Adipocyte (in vitro differentiated cells): Measurements from ENCODE around the gene DLD.
"Not testable (repeated sequence)": the region's sequence is repeated elsewhere in the genome, so short reads cannot be mapped to it uniquely, and the experiment has no call there.

Experiments
- DNase-seq: peaks from one replicate; pipeline ENCODE4 v3.0.0-alpha.2; 2015; ENCODE audit warnings: low read depth
- H3K27me3 ChIP-seq: replicated peaks from 2 replicates; pipeline ENCODE4 v1.7.0; 2013; ENCODE audit warnings: mild to moderate bottlenecking, low read length, moderate library complexity; ENCODE audit not compliant: control insufficient read depth, insufficient read depth
- H3K36me3 ChIP-seq: 2 replicates; pipeline ENCODE4 v1.7.0; 2013; ENCODE audit warnings: low read length, mild to moderate bottlenecking, moderate library complexity; ENCODE audit not compliant: control insufficient read depth, insufficient read depth, severe bottlenecking
- H3K4me1 ChIP-seq: 2 replicates; pipeline ENCODE4 v1.7.0; 2013; ENCODE audit warnings: mild to moderate bottlenecking, low read length, moderate library complexity; ENCODE audit not compliant: control insufficient read depth, insufficient read depth
- H3K4me3 ChIP-seq: 2 replicates; pipeline ENCODE4 v1.7.0; 2013; ENCODE audit warnings: mild to moderate bottlenecking, low read length, moderate library complexity
- H3K9ac ChIP-seq: 2 replicates; pipeline ENCODE4 v1.7.0; 2013; ENCODE audit warnings: mild to moderate bottlenecking, low read length, moderate library complexity
- H3K9me3 ChIP-seq: 2 replicates; pipeline ENCODE4 v1.7.0; 2013; ENCODE audit warnings: mild to moderate bottlenecking, low read length, moderate library complexity; ENCODE audit not compliant: control insufficient read depth

The DLD gene, protein sequence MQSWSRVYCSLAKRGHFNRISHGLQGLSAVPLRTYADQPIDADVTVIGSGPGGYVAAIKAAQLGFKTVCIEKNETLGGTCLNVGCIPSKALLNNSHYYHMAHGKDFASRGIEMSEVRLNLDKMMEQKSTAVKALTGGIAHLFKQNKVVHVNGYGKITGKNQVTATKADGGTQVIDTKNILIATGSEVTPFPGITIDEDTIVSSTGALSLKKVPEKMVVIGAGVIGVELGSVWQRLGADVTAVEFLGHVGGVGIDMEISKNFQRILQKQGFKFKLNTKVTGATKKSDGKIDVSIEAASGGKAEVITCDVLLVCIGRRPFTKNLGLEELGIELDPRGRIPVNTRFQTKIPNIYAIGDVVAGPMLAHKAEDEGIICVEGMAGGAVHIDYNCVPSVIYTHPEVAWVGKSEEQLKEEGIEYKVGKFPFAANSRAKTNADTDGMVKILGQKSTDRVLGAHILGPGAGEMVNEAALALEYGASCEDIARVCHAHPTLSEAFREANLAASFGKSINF

DNA sequence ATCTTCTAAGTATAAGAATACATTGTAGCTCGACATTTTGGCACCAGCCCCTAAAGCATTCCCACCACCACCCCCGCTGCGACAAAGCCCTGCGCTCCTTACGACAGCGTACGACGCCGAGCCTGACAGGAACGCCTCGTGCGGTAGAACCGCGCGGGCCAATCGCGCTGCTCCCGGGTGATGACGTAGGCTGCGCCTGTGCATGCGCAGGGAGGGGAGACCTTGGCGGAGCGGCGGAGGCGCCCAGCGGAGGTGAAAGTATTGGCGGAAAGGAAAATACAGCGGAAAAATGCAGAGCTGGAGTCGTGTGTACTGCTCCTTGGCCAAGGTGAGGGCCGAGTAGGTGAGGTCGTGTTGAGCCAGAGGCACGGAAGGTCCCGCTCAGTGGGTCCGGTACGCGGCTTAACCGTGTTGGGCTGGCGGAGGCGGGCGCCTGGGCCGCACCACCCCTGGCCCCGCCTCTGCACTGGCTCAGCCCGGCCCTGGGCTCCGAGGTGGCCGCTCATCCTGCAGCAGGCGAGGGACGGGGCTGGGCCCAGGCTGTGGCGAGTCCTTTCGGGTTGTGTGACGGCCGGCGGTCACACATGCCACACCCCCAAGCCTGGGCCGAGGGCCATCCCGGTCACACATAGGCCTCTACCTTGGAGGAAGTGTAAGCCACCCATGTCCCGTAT lies at the start of gene DLD:
Gene DLD, plus strand, starts transcription at position 222 of the 674 bp plus-strand sequence. Its CDS starts 68 bp downstream, at position 290.
- H3K9me3 ChIP-seq = no peaks in the 10 kb centered on the region
- H3K4me3 ChIP-seq = peak within 1 kb of the TSS; percentile 96
- peaks cover 31% of the 10 kb centered on the region for H3K36me3 ChIP-seq
- peak within 1 kb of the TSS; percentile 96 for H3K9ac ChIP-seq
- H3K4me1 ChIP-seq = peaks cover 32% of the 10 kb centered on the region
- no peaks in the 10 kb centered on the region for H3K27me3 ChIP-seq
- DNase-seq = peak; percentile 97

DNA sequence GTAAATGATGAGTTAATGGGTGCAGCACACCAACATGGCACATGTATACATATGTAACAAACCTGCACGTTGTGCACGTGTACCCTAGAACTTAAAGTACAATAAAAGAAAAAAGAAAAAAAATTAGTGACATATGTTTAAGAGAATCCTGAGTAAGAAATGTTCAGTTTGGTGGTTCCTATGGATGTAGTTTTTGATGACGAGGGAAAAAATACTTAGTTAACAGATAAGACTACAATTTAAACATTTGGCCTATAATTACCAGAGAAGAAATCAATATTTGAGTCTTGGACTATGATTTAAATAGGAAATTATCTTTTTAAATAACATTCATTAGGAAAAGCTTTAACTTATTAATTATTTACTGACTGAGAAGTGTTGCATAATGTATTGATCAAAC lies 48.8 kb upstream of the DLD start:
- DNase-seq = no peak
- Histone ChIP-seq H3K4me3 (no peak overlapping the region), H3K36me3 (no peaks in the 10 kb centered on the region), H3K9ac (no peak overlapping the region), H3K4me1 (no peaks in the 10 kb centered on the region), H3K9me3 (no peaks in the 10 kb centered on the region), H3K27me3 (peaks cover 14% of the 10 kb centered on the region)

DNA sequence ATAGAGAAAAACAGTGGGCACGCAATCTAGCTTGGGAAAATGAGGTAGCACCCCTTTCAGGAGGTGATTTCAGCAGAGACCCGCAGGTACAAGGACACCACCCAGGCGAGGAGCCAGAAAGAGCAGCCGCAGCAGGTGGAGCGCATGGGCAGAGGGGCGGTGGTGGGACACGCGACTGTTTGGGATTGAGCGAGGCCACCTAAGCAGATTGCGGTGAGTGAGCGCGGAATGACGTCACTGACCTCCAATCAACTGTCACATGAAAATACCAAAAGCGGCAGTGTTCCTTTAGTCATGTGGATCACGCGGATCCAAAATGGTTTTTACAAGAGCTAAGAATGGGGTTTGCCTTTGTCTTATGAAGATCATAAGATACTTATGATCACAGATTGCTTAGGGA lies 47.8 kb upstream of the DLD start:
- Histone ChIP-seq H3K36me3 (no peaks in the 10 kb centered on the region), H3K9ac (no peak overlapping the region), H3K27me3 (peaks cover 14% of the 10 kb centered on the region), H3K9me3 (no peaks in the 10 kb centered on the region), H3K4me3 (no peak overlapping the region), H3K4me1 (no peaks in the 10 kb centered on the region)
- DNase-seq = no peak

DNA sequence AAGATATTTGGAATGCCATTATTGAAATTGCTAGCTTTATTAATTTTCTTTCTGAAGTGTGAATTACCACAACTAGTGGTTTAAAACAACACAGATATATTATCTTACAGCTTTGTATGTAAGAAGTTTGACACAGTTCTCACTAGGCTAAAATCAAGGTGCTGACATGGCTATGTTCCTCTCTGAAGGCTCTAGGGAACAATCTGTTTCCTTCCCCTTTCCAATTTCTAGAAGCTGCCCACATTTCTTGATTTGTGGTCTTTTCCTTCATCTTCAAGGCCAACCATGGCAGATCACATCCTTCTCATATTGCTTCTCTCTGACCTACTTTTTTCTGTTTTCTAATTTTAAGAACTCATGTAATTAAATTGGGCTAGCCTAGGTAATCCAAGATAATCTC lies 44.7 kb upstream of the DLD start:
- H3K9me3 ChIP-seq = no peaks in the 10 kb centered on the region
- H3K4me3 ChIP-seq = no peak overlapping the region
- H3K27me3 ChIP-seq = peaks cover 2% of the 10 kb centered on the region
- no peak for DNase-seq
- H3K4me1 ChIP-seq = peaks cover 9% of the 10 kb centered on the region
- no peaks in the 10 kb centered on the region for H3K36me3 ChIP-seq
- H3K9ac ChIP-seq = no peak overlapping the region

DNA sequence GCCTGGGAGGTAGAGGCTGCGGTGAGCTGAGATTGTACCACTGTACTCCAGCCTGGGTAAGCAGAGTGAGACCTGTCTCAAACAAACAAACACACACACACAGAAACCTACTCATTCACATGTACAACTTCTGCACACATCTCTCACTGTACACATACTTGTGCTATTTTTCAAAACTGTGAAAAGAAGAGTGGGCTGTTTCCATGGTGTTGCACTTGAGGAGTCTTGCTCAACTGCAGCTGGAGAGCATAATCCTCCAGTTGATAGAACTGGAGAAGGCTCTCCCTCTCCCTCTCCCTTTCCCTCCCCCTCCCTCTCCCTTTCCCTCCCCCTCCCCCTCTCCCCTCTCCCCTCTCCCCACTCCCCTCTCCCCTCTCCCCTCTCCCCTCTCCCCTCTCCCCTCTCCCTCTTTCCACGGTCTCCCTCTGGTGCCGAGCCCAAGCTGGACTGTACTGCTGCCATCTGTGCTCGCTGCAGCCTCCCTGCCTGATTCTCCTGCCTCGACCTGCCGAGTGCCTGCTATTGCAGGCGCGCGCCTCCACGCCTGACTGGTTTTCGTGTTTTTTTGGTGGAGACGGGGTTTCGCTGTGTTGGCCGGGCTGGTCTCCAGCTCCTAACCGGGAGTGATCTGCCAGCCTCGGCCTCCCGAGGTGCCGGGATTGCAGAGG lies 43.7 kb upstream of the DLD start:
- H3K36me3 ChIP-seq = no peaks in the 10 kb centered on the region
- H3K27me3 ChIP-seq = peaks cover 2% of the 10 kb centered on the region
- DNase-seq = no peak
- peaks cover 9% of the 10 kb centered on the region for H3K4me1 ChIP-seq
- no peaks in the 10 kb centered on the region for H3K9me3 ChIP-seq
- no peak overlapping the region for H3K9ac ChIP-seq
- no peak overlapping the region for H3K4me3 ChIP-seq

DNA sequence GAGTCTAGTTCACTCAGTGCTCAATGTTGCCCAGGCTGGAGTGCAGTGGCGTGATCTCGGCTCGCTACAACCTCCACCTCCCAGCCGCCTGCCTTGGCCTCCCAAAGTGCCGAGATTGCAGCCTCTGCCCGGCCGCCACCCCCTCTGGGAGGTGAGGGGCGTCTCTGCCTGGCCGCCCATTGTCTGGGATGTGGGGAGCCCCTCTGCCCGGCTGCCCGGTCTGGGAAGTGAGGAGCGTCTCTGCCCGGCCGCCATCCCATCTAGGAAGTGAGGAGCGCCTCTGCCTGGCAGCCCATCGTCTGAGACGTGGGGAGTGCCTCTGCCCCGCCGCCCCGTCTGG lies 43.2 kb upstream of the DLD start:
- H3K4me1 ChIP-seq, H3K27me3 ChIP-seq, H3K9ac ChIP-seq, DNase-seq, H3K4me3 ChIP-seq, H3K36me3 ChIP-seq, H3K9me3 ChIP-seq: not testable (repeated sequence)

DNA sequence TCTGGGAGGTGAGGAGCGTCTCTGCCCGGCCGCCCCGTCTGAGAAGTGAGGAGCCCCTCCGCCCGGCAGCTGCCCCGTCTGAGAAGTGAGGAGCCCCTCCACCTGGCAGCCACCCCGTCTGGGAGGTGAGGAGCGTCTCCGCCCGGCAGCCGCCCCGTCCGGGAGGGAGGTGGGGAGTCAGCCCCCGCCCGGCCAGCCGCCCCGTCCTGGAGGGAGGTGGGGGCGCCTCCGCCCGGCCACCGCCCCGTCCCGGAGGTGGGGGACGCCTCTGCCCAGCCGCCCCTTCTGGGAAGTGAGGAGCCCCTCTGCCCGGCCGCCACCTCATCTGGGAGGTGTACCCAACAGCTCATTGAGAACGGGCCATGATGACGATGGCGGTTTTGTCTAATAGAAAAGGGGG lies 42.8 kb upstream of the DLD start:
- not testable (repeated sequence) for DNase-seq, H3K4me3 ChIP-seq, H3K4me1 ChIP-seq, H3K36me3 ChIP-seq, H3K9ac ChIP-seq, H3K9me3 ChIP-seq, H3K27me3 ChIP-seq

DNA sequence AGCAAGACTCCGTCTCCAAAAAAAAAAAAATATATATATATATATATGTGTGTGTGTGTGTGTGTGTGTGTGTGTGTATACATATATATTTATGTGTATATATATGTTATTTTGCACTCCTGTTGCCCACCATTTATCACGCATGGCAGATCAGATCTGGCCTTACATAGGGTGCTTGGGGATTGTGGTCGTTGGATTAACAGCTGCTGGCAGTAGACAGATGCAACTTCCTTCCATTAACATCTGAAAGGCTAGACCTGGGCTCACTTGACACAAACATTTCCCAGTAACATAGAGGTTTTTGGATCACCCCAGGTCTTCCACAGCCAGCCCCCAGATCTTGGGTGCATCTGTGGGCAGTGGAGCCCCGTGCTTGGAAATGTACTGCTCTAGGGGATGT lies 40.8 kb upstream of the DLD start:
- Histone ChIP-seq H3K9me3 (no peaks in the 10 kb centered on the region), H3K36me3 (no peaks in the 10 kb centered on the region), H3K27me3 (peaks cover 16% of the 10 kb centered on the region), H3K4me1 (peaks cover 13% of the 10 kb centered on the region), H3K4me3 (no peak overlapping the region), H3K9ac (no peak overlapping the region)
- no peak for DNase-seq

DNA sequence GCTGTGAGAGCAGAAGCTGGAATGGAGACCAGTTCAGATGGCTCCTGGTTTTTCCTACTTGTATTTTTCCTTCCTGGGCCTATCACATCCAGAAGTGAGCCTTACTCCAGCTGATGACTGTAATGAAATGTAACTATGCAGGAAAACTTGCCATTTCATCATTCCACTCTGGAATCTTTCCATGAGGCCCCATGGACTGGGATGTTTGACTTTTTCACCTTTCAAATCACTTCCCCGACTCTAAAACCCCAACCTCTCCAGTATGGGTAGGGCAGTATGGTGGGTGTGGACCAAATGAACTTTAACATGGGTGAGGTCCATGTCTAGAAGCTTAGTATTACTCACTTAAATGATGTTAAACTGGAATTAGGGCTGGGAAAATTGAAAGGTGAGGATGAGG lies 40.3 kb upstream of the DLD start:
- H3K9me3 ChIP-seq = no peaks in the 10 kb centered on the region
- H3K36me3 ChIP-seq = no peaks in the 10 kb centered on the region
- H3K9ac ChIP-seq = no peak overlapping the region
- H3K27me3 ChIP-seq = peaks cover 20% of the 10 kb centered on the region
- peaks cover 15% of the 10 kb centered on the region for H3K4me1 ChIP-seq
- no peak overlapping the region for H3K4me3 ChIP-seq
- peak; percentile 11 for DNase-seq

DNA sequence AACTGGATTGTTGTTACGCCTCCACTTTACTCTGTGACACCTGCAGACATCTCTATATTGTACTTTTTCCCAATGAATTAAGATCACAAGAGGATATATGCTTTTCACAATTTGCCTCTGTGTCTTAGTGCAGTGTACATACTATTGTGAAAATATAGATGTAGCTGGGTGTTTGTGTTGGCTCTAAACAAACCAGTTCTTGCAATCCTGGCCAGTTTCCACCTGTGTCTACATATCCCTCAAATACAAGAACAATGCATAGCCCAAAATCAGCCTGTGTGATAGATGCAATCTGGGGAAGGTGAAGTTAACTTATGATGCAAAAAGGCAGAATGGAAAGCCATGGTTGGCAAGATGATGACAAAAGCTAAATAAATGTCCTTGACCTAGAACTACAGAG lies 36.5 kb upstream of the DLD start:
- peaks cover 15% of the 10 kb centered on the region for H3K4me1 ChIP-seq
- H3K9me3 ChIP-seq = no peaks in the 10 kb centered on the region
- H3K36me3 ChIP-seq = no peaks in the 10 kb centered on the region
- no peak overlapping the region for H3K9ac ChIP-seq
- H3K4me3 ChIP-seq = no peak overlapping the region
- peaks cover 18% of the 10 kb centered on the region for H3K27me3 ChIP-seq
- DNase-seq = no peak

DNA sequence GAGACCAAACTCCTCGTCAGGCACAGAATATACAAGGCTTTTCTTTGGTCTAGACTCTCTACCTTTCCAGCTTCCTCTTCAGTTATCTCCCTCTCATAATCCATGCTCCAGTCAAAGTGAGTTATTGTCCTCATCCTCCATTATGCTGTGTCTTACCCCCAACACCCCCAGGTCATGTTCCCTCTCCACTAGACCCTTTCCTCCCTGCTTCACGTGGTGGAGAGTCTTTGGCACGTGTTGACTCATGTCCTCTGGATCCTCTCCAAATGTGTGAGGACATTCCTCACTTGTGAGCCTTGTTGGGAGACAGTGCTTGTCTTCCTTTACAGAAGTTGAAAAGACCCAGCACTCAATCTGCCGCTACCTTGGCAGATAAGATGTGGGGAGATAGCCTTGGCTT lies 36.0 kb upstream of the DLD start:
- Histone ChIP-seq H3K4me1 (peaks cover 15% of the 10 kb centered on the region), H3K4me3 (no peak overlapping the region), H3K27me3 (peaks cover 18% of the 10 kb centered on the region), H3K36me3 (no peaks in the 10 kb centered on the region), H3K9ac (no peak overlapping the region), H3K9me3 (no peaks in the 10 kb centered on the region)
- no peak for DNase-seq
